ENCODE data around the gene HEATR5A. TPM values are rescaled to one million over a fixed set of nuclear protein-coding genes. Genes with fewer than 3 reads are reported as not detected.

HEATR5A gene
- total and polyA plus RNA-seq, 2 of the 13 experiments (the other 11 are each of a cell fraction or from before 2014, with no cell fraction given), result 36.4 to 105 TPM

DNA sequence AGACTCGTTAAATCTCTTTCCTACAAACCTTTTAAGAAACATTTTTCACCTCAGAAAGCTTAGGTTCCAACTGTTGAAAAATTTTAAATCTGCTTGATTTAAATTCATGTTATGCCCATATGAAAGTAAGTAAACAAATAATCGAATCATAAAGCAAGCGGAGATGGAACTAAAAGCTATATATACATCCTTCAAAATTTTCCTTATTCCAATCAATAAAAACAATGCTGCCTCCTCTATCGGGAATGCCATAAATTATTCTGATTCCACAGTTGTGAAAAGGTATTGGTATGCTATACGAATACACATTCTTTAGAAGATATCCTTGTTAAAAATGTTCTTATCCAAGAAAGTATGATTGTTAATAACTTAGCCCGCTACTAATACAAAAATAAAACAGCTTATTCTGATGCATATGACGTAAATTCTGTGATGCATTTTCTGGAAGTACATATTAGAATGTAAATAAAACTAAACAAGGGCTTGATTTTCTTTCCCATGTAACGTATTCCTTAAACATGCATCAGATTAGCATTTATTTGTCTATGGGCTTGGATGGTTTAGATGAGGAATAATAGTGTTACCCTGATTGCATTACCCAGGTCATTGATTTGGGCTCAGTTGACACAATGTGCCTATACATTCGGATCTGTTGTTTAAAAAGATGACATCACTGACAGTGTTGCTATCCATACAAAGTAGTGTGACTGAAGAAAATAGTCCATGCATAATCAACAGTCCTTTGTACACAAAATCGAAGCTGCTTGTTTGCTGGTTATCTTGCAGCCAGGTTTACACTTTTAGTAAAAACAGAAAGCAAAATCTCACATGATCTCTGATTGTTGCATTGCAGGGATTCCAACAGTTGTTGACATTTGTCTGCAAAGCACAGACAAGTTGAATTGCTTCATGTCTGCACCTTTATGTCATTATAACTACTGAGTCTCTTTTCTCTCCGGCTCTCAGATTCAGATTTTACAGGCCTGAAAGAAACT is 37.6 kb upstream of the HEATR5A start (continued):
- TF ChIP-seq RBM39 (IDR thresholded peaks at IDR 0.05; ENCODE audit: low read depth, low read length, poor library complexity, severe bottlenecking), result no peak
- TF ChIP-seq MTF1 (CRISPR knock-in tag; IDR thresholded peaks at IDR 0.05), result peak; percentile 67; the same call in 1 of the 2 replicates
- 0 out of 2 replicates have a peak, but pooled peaks have one; percentile 44 for TF ChIP-seq FOSL2 (CRISPR knock-in tag; IDR thresholded peaks at IDR 0.05)
- TF ChIP-seq, protein P1, sequence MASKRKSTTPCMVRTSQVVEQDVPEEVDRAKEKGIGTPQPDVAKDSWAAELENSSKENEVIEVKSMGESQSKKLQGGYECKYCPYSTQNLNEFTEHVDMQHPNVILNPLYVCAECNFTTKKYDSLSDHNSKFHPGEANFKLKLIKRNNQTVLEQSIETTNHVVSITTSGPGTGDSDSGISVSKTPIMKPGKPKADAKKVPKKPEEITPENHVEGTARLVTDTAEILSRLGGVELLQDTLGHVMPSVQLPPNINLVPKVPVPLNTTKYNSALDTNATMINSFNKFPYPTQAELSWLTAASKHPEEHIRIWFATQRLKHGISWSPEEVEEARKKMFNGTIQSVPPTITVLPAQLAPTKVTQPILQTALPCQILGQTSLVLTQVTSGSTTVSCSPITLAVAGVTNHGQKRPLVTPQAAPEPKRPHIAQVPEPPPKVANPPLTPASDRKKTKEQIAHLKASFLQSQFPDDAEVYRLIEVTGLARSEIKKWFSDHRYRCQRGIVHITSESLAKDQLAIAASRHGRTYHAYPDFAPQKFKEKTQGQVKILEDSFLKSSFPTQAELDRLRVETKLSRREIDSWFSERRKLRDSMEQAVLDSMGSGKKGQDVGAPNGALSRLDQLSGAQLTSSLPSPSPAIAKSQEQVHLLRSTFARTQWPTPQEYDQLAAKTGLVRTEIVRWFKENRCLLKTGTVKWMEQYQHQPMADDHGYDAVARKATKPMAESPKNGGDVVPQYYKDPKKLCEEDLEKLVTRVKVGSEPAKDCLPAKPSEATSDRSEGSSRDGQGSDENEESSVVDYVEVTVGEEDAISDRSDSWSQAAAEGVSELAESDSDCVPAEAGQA (IDR thresholded peaks at IDR 0.05; ENCODE audit: low read depth), result 0 out of 2 replicates have a peak, but pooled peaks have one; percentile 13
- TF ChIP-seq, protein P1 (CRISPR knock-in tag; IDR thresholded peaks at IDR 0.05; ENCODE audit: borderline replicate concordance), result no peak
- peak; percentile 41; the same call in 1 of the 2 replicates for TF ChIP-seq THAP11 (CRISPR knock-in tag; IDR thresholded peaks at IDR 0.05)
- peak; percentile 79 for TF ChIP-seq SMAD3 (CRISPR knock-in tag; IDR thresholded peaks at IDR 0.05)
- no peak for TF ChIP-seq NR1H2 (CRISPR knock-in tag; IDR thresholded peaks at IDR 0.05; ENCODE audit: borderline replicate concordance, low read depth)
- TF ChIP-seq ZNF138 (CRISPR knock-in tag; IDR thresholded peaks at IDR 0.05; ENCODE audit: low read depth), result no peak
- TF ChIP-seq CREM (IDR thresholded peaks at IDR 0.05), result peak; percentile 58; the same call in 1 of the 2 replicates
- TF ChIP-seq CREM (CRISPR knock-in tag; IDR thresholded peaks at IDR 0.05), result no peak
- TF ChIP-seq KDM4B (CRISPR knock-in tag; IDR thresholded peaks at IDR 0.05), result no peak; the same call in 1 of the 2 replicates
- peak; percentile 17; the same call in 1 of the 2 replicates for TF ChIP-seq SOX13 (IDR thresholded peaks at IDR 0.05)
- TF ChIP-seq SOX13 (CRISPR knock-in tag; conservative IDR thresholded peaks at IDR 0.05 in 1 of 2, IDR thresholded peaks at IDR 0.05 in 1 of 2), result peak in 1 of 2 experiments; percentile 91; a peak in 2 of 4 replicates
- no peak for TF ChIP-seq KAT7 (CRISPR knock-in tag; IDR thresholded peaks at IDR 0.05; ENCODE audit: borderline replicate concordance)
- peak; percentile 76; the same call in 1 of the 2 replicates for TF ChIP-seq HOXA5 (CRISPR knock-in tag; IDR thresholded peaks at IDR 0.05)
- TF ChIP-seq NCOA1 (CRISPR knock-in tag; IDR thresholded peaks at IDR 0.05), result peak; percentile 50; the same call in 1 of the 2 replicates
- TF ChIP-seq, protein P2, sequence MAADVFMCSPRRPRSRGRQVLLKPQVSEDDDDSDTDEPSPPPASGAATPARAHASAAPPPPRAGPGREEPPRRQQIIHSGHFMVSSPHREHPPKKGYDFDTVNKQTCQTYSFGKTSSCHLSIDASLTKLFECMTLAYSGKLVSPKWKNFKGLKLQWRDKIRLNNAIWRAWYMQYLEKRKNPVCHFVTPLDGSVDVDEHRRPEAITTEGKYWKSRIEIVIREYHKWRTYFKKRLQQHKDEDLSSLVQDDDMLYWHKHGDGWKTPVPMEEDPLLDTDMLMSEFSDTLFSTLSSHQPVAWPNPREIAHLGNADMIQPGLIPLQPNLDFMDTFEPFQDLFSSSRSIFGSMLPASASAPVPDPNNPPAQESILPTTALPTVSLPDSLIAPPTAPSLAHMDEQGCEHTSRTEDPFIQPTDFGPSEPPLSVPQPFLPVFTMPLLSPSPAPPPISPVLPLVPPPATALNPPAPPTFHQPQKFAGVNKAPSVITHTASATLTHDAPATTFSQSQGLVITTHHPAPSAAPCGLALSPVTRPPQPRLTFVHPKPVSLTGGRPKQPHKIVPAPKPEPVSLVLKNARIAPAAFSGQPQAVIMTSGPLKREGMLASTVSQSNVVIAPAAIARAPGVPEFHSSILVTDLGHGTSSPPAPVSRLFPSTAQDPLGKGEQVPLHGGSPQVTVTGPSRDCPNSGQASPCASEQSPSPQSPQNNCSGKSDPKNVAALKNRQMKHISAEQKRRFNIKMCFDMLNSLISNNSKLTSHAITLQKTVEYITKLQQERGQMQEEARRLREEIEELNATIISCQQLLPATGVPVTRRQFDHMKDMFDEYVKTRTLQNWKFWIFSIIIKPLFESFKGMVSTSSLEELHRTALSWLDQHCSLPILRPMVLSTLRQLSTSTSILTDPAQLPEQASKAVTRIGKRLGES (CRISPR knock-in tag; IDR thresholded peaks at IDR 0.05; ENCODE audit: borderline replicate concordance), result 0 out of 2 replicates have a peak, but pooled peaks have one; percentile 51
